ENCODE data around the gene JAKMIP1.

Gene JAKMIP1

GRCh38 chr4:5982156-5982973, 218.0 kb downstream of the JAKMIP1 start:
- H3K4me1 ChIP-seq: no peaks in the 10 kb centered on the region
- H3K36me3 ChIP-seq (replicated peaks): no peaks in the 10 kb centered on the region
- peaks cover 13% of the 10 kb centered on the region; the same call in 1 of the 2 replicates for H3K27me3 ChIP-seq (ENCODE audit: low read depth)
- in situ Hi-C loops (cut with MboI; ENCODE audit: low sequenced_read_pairs): no loop called here
- H3K4me3 ChIP-seq: no peak overlapping the region
- DNase-seq (ENCODE audit: low spot score in 2 of 2): no peak
- no peaks in the 10 kb centered on the region for H3K9me3 ChIP-seq

DNA sequence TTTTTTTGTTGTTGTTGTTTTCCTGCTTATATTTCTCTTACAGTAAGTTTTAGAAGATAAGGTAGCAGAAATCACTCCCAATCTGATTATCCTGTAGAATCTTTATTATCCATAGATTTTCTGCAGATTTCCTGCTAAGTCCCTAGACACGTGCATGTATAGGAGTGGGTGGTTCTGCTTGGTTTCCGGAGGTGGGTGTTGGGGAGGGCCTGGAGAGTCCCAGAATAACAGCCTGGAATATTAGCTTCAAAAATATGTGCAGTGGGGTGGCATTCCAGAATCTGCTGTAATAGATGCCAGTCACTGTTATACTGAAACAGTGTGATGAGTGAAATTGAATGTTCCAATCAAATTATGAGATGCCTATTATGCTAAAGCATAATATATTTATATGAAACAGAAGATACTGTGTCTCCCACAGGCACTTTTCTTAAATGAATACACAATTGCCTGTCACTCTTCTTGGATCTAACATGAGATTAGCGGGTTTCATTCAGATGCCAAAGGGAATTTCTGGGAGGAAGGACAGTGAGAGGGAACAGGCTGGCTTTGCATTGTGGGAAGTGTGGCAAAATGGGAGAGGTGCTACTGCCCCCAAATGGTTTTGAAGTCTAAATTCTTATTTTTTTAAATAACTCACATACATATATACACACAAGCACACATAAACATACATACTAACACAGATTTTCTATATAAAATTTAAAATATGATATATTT, 219.8 kb downstream of the JAKMIP1 start:
- H3K4me1 ChIP-seq: no peaks in the 10 kb centered on the region
- H3K4me3 ChIP-seq: no peak overlapping the region
- H3K9me3 ChIP-seq: no peaks in the 10 kb centered on the region
- no peak for DNase-seq (ENCODE audit: low spot score in 2 of 2)
- H3K36me3 ChIP-seq (replicated peaks): no peaks in the 10 kb centered on the region
- in situ Hi-C loops (cut with MboI; ENCODE audit: low sequenced_read_pairs): no loop called here
- H3K27me3 ChIP-seq (ENCODE audit: low read depth): peaks cover 13% of the 10 kb centered on the region; the same call in 1 of the 2 replicates

- peak; percentile 11 to 73 for DNase-seq (ENCODE audit: low spot score in 2 of 2)
- Histone ChIP-seq H3K9me3 (no peaks in the 10 kb centered on the region), H3K36me3 (replicated peaks) (no peaks in the 10 kb centered on the region), H3K4me3 (no peak overlapping the region), H3K27me3 (ENCODE audit: low read depth) (peaks cover 13% of the 10 kb centered on the region; the same call in 1 of the 2 replicates), H3K4me1 (no peaks in the 10 kb centered on the region)
- in situ Hi-C loops (cut with MboI; ENCODE audit: low sequenced_read_pairs): no loop called here
Observed at GRCh38 chr4:5979981-5980380, 220.4 kb downstream of the JAKMIP1 start.

GRCh38 chr4:5976921-5977320, 223.4 kb downstream of the JAKMIP1 start:
- H3K27me3 ChIP-seq (ENCODE audit: low read depth): peaks cover 13% of the 10 kb centered on the region; the same call in 1 of the 2 replicates
- no peaks in the 10 kb centered on the region for H3K9me3 ChIP-seq
- H3K4me1 ChIP-seq: no peaks in the 10 kb centered on the region
- no peak overlapping the region for H3K4me3 ChIP-seq
- no peak for DNase-seq (ENCODE audit: low spot score in 2 of 2)
- no peaks in the 10 kb centered on the region for H3K36me3 ChIP-seq (replicated peaks)
- in situ Hi-C loops (cut with MboI; ENCODE audit: low sequenced_read_pairs): no loop called here

GRCh38 chr4:5976431-5976830, 223.9 kb downstream of the JAKMIP1 start:
- no peaks in the 10 kb centered on the region for H3K4me1 ChIP-seq
- H3K9me3 ChIP-seq: no peaks in the 10 kb centered on the region
- in situ Hi-C loops (cut with MboI; ENCODE audit: low sequenced_read_pairs): no loop called here

More at GRCh38 chr4:5976431-5976830, 223.9 kb downstream of the JAKMIP1 start:
- peaks cover 13% of the 10 kb centered on the region; the same call in 1 of the 2 replicates for H3K27me3 ChIP-seq (ENCODE audit: low read depth)
- no peak for DNase-seq (ENCODE audit: low spot score in 2 of 2)
- no peaks in the 10 kb centered on the region for H3K36me3 ChIP-seq (replicated peaks)
- H3K4me3 ChIP-seq: no peak overlapping the region

Data from HAP-1 (cell line).